GM21390 (cell line): ENCODE data around the gene SYTL3.

ENCODE experiments used
- ATAC-seq: cut with Tn5 transposase; IDR thresholded peaks from one replicate; pipeline ENCODE4 v1.9.1; 2021; ENCODE audit not compliant: unreplicated experiment

SYTL3 gene

GRCh38 chr6:158810155-158811095, 160.6 kb downstream of the SYTL3 start:
- no peak for ATAC-seq

- ATAC-seq: no peak
These were observed 162.8 kb downstream of the SYTL3 start for GRCh38 chr6:158812611-158813010.

DNA sequence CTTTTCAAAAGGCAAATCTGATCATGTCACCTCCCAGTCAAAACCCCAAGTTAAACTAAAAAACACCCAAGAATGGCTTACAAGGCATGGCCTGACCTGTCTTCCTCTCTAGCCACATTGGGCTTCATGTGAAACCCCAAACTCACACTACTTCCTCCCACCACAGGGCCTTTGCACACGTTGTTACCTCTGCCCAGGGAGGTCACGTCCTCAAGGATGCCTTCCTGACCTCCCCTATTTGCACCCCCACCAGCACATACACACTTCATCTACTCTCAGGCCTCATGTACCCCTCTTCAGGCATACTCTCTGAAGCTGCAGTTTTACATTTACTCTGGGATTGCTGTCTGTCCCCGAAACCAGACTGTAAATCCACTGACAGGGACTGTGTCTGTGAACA, 163.2 kb downstream of the SYTL3 start:
- no peak for ATAC-seq
